ENCODE data around the gene FGF19.

DNA sequence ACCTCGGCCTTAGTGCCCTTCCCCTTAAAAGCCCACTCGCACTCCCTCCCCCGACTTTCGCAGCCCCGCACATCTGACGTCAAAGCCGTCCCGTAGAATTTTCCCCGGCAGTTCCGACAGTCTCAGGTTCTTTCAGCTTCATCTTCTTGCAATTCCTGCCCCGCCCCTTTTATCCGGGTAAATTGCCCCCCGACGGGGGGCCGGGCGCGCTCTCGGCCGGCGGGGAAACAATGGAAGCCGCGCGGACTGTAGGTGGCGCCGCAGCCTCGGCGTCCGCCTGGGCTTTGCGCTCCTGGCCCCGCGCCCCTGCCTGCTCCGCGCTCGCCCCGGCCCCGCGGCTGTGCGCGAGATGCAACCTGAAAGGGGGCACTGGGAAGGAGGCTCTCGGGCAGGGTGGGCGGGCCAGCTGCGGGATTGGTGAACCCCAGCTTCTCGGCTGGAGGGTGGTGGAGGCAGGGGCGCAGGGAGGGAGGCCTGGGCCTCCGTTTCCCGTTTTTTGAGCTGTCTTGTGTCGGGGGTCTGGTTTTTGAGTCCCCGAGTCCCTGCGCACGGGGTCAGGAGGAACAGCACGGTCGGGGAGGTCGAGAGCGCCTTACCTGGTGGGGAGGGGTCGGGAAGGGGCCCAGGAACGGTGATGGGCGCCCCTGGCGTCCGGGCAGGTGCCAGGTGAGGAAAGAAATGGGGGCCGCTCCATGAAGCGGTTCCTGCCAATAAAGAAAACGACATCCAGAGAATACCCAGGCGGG, 859 bp upstream of the FGF19 start:
- TF ChIP-seq, protein P1, sequence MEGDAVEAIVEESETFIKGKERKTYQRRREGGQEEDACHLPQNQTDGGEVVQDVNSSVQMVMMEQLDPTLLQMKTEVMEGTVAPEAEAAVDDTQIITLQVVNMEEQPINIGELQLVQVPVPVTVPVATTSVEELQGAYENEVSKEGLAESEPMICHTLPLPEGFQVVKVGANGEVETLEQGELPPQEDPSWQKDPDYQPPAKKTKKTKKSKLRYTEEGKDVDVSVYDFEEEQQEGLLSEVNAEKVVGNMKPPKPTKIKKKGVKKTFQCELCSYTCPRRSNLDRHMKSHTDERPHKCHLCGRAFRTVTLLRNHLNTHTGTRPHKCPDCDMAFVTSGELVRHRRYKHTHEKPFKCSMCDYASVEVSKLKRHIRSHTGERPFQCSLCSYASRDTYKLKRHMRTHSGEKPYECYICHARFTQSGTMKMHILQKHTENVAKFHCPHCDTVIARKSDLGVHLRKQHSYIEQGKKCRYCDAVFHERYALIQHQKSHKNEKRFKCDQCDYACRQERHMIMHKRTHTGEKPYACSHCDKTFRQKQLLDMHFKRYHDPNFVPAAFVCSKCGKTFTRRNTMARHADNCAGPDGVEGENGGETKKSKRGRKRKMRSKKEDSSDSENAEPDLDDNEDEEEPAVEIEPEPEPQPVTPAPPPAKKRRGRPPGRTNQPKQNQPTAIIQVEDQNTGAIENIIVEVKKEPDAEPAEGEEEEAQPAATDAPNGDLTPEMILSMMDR (conservative IDR thresholded peaks at IDR 0.05; ENCODE audit: low read depth, low read length): peak; percentile 75
- no peak for TF ChIP-seq EZH2 (IDR thresholded peaks at IDR 0.05; ENCODE audit: borderline replicate concordance, low read depth, low read length, poor library complexity, severe bottlenecking)
